ENCODE results near the gene SLC6A1.

- TF ChIP-seq CTCF (IDR thresholded peaks at IDR 0.05; ENCODE audit: insufficient read depth, low read length, poor library complexity, severe bottlenecking), result no peak
- TF ChIP-seq EZH2phosphoT487 (conservative IDR thresholded peaks at IDR 0.05; ENCODE audit: low read length), result no peak
These were observed 3.5 kb upstream of the SLC6A1 start for GRCh38 chr3:10988991-10989484.

Measured in SU-DHL-6 (cell line).